ENCODE data around the gene NDUFV3.

- TF ChIP-seq GTF2F1 (IDR thresholded peaks at IDR 0.05; ENCODE audit: borderline replicate concordance, low read depth, low read length) (no peak), POLR2AphosphoS5 (IDR thresholded peaks at IDR 0.05; ENCODE audit: low read depth, low read length) (no peak), POLR2A (IDR thresholded peaks at IDR 0.05; ENCODE audit: control extremely low read depth in 1 of 2, low read depth in 2 of 2, low read length in 2 of 2) (no peak), EZH2 (IDR thresholded peaks at IDR 0.05; ENCODE audit: low read depth, low read length, severe bottlenecking) (no peak), EP300 (IDR thresholded peaks at IDR 0.05; ENCODE audit: borderline replicate concordance in 1 of 2, low read depth in 2 of 2, low read length in 2 of 2) (no peak), MAFK (IDR thresholded peaks at IDR 0.05; ENCODE audit: low read depth, low read length) (no peak), GABPA (IDR thresholded peaks at IDR 0.05; ENCODE audit: borderline replicate concordance, insufficient read depth, low read length) (no peak), CTCF (IDR thresholded peaks at IDR 0.05; ENCODE audit: control extremely low read depth in 1 of 3, insufficient read depth in 1 of 3, low read depth in 1 of 3, low read length in 3 of 3) (no peak), EGR1 (IDR thresholded peaks at IDR 0.05; ENCODE audit: borderline replicate concordance, low read depth, low read length) (no peak), JUND (IDR thresholded peaks at IDR 0.05; ENCODE audit: low read length) (no peak), BRCA1 (IDR thresholded peaks at IDR 0.05; ENCODE audit: low read depth, low read length) (no peak), RNF2 (IDR thresholded peaks at IDR 0.05; ENCODE audit: borderline replicate concordance, low read depth, low read length, missing control alignments, poor library complexity, severe bottlenecking) (no peak)
- TF ChIP-seq, protein P1, sequence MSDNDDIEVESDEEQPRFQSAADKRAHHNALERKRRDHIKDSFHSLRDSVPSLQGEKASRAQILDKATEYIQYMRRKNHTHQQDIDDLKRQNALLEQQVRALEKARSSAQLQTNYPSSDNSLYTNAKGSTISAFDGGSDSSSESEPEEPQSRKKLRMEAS (IDR thresholded peaks at IDR 0.05): no peak
These were observed 13.1 kb downstream of the NDUFV3 start for GRCh38 chr21:42906233-42906632.

Measured in H1 (cell line).